AG04450 (cell line): ENCODE data around the gene NEGR1. TPM values are rescaled to one million over a fixed set of nuclear protein-coding genes. Genes with fewer than 3 reads are reported as not detected.

ENCODE experiments used
- CTCF ChIA-PET: fragments of 300-600, 350-600 bp; formaldehyde crosslinking; extraction: SDS; loops from one replicate; lab custom pipeline; 2022; ENCODE audit warnings: antibody characterized with exemption, inconsistent platforms; lab: Charles Lee
- POLR2A ChIA-PET: fragments of 350-600 bp; formaldehyde crosslinking; extraction: SDS; loops from one replicate; lab custom pipeline; 2021; ENCODE audit warnings: antibody characterized with exemption, inconsistent platforms; lab: Yijun Ruan, JAX
- DNase-seq: peaks from one replicate; pipeline ENCODE4 v3.0.0-alpha.2; 2011; ENCODE audit warnings: low read depth, low spot score
- H3K27ac ChIP-seq: one replicate; pipeline ENCODE4 v1.5.1; 2012; ENCODE audit warnings: low read depth, low read length, control low read depth
- H3K27me3 ChIP-seq: one replicate; pipeline ENCODE4 v1.6.0; 2012; ENCODE audit warnings: low read length; ENCODE audit not compliant: control insufficient read depth, insufficient read depth
- H3K4me3 ChIP-seq: 2 replicates; pipeline ENCODE4 v1.5.1; 2011; ENCODE audit warnings: mild to moderate bottlenecking, low read depth, low read length, control low read depth
- H3K9me3 ChIP-seq: 2 replicates; pipeline ENCODE4 v1.5.1; 2012; ENCODE audit warnings: low read length; ENCODE audit not compliant: control insufficient read depth, insufficient read depth
- CTCF ChIP-seq: IDR thresholded peaks from 2 replicates; pipeline ENCODE4 v1.5.1; 2011; ENCODE audit warnings: low read depth, low read length, control low read depth, inconsistent platforms
- polyA plus RNA-seq: library from polyadenylated mRNA; depleted of rRNA; stranded (reverse); fragments of >200 nt; gene quantifications from 2 replicates; pipeline ENCODE4 v1.2.3, GENCODE V29; 2011

Gene NEGR1
- polyA plus RNA-seq, 1 experiment, result 11.3 TPM

- ChIA-PET POLR2A (no interaction called here), CTCF (interaction anchor here (0.7 to 0.8 kb wide), 3 partner anchors 10 to 383 kb away, joined by 3 read pairs; partner anchors contain the start of gene ZRANB2)
- H3K4me3 ChIP-seq, result no peak overlapping the region
- H3K27ac ChIP-seq, result no peak overlapping the region
- no peak for TF ChIP-seq CTCF
- H3K9me3 ChIP-seq, result no peaks in the 10 kb centered on the region
- DNase-seq, result no peak
- H3K27me3 ChIP-seq, result no peaks in the 10 kb centered on the region
Measured at GRCh38 chr1:71464016-71464415, 818.3 kb downstream of the NEGR1 start.

- Histone ChIP-seq H3K4me3 (no peak overlapping the region), H3K9me3 (no peaks in the 10 kb centered on the region), H3K27me3 (no peaks in the 10 kb centered on the region), H3K27ac (no peak overlapping the region)
- no peak for TF ChIP-seq CTCF
- POLR2A ChIA-PET, result no interaction called here
- CTCF ChIA-PET, result interaction anchor here (0.8 kb wide), 1 partner anchor 12 kb away, joined by 3 read pairs; no protein-coding TSS in a partner anchor
- DNase-seq, result no peak
Measured at GRCh38 chr1:71463144-71463543, 819.2 kb downstream of the NEGR1 start.

DNA sequence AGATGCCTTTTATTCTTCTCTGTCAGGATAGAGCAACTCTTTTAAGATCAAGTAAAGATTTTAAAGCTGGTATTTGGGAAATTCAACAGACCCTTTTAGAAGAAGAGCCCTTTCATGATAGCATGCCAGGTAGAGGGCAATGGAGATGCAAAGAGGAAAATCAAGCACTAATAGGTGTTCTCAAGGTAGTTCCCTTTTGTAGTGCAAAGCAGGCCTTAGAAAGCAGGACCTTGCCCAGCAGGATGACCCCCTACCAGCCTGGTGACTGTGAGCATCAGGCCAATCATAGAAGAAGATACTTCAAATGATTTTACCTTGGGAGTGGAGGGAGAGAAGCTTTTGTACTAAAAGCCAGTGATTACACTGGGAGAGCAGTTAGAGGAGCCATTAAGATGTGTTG lies 820.1 kb downstream of the NEGR1 start:
- ChIA-PET POLR2A (no interaction called here), CTCF (no interaction called here)
- TF ChIP-seq CTCF, result no peak
- Histone ChIP-seq H3K27me3 (no peaks in the 10 kb centered on the region), H3K4me3 (no peak overlapping the region), H3K27ac (no peak overlapping the region), H3K9me3 (no peaks in the 10 kb centered on the region)
- no peak for DNase-seq

GRCh38 chr1:71461416-71461815 lies 820.9 kb downstream of the NEGR1 start:
- POLR2A ChIA-PET, result no interaction called here
- no peak for TF ChIP-seq CTCF
- H3K27ac ChIP-seq, result no peak overlapping the region
- no peak overlapping the region for H3K4me3 ChIP-seq
- H3K9me3 ChIP-seq, result no peaks in the 10 kb centered on the region
- DNase-seq, result no peak
- no peaks in the 10 kb centered on the region for H3K27me3 ChIP-seq
- CTCF ChIA-PET, result no interaction called here

GRCh38 chr1:71448444-71448843 lies 833.9 kb downstream of the NEGR1 start:
- DNase-seq, result no peak
- TF ChIP-seq CTCF, result no peak
- no peak overlapping the region for H3K4me3 ChIP-seq
- POLR2A ChIA-PET, result no interaction called here
- H3K27me3 ChIP-seq, result no peaks in the 10 kb centered on the region
- CTCF ChIA-PET, result no interaction called here
- no peaks in the 10 kb centered on the region for H3K9me3 ChIP-seq
- H3K27ac ChIP-seq, result no peak overlapping the region
